ENCODE results near the gene C2orf76.
"Not testable (repeated sequence)": the region's sequence is repeated elsewhere in the genome, so short reads cannot be mapped to it uniquely, and the experiment has no call there.

C2orf76 gene

DNA sequence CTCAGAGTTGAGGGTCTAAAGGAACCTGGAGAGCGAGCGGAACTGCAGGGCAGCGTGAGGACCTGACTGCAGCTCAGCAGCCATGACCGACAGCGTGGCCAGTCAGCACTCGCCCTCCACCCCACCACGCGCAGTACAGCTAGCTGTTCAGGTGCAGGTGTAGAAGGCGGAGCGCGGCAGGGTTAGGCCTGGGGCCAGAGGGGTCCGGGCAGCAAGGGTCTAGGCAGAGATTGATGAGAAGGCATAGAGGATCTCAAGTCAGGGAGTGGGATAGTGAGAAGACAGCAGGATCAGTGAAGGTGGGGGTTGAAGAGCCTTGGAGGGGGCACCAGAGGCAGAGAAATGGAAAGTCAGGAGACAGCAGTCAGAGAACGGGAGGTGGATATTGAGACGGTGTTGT lies 72.0 kb downstream of the C2orf76 start:
- DNase-seq (ENCODE audit: low read depth), result no peak

DNA sequence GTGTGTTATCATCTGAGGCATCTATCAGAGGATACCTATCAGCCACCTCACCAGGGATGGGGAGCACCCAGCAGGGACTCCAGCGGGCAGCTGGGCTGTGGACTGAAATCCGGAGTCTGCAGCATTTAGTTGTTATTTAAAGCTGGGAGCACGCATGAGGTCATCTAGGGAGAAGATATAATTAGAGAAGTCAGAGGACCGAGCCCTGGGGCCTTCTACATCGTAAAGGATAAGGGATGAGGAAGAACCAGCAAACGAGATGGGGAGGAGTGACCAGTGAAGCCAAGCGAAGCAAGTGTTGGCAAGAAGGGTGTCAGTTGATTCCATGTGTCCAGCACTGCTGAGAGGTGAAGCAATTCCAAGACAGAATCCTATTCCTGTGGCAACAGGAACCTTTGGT lies 72.7 kb downstream of the C2orf76 start:
- no peak for DNase-seq (ENCODE audit: low read depth)

DNA sequence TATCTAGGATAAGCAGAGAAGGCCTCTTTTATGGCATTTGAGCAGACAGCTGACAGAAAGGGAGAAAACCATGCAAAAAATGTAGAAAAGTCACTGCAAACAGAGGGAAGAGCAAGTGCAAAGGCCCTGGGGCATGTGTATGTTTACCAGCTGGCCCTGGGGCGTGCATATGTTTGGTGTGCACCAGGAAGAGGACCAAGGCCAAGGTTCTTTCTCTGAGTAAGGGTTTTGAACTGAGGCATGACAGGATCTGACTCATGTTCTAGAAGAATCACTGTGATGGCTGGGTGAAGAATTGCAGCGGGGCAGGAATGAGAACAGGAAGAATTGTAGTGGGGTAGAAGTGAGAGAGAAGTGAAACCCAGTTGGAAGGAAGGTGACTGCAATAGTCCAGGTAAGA lies 73.4 kb downstream of the C2orf76 start:
- no peak for DNase-seq (ENCODE audit: low read depth)

DNA sequence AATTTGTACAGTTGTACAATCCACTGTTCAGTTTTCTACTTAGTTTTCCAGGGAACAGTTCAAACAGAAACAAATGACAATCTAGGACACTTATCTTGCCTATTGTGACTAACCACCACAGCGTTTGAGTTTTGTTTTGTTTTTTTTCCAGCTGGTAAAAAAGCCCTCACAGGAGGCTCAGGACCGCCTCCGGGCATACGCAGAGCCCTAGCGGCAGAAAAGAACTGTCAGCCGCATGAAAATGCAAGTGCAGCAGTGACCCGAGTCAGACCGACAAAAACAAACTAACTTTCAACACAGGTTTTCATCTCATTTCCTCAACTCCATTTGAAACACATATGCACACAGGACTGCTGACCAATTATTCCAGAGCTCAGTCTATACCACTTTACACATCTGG lies 74.4 kb downstream of the C2orf76 start:
- DNase-seq (ENCODE audit: low read depth), result no peak

DNA sequence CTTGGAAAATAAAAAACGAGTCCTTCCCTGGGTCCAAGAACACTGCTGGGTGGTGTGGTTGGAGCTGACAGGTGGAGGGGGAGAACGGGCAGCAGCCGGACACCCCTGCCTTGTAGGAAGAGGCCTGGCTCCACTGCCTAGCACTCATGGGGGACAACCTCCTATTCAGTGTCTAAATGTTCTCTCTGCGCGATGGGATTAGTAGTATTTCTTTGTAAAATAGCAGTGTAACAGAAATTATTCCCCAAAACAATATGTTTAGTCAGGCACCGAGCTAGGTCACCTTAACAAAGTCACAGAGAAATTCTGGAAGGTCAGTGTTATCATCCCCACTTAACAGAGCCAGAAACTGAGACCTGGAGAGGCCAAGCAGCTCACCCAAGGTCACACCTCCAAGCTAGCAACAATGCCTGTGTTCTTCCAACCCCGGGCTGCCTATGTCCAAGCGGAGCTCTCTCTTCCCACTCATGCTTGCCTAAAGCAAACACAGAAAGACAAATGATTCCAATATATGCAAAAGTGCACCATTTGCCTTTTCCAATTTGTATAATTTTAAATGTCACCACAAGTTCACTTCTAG lies 75.0 kb downstream of the C2orf76 start:
- DNase-seq (ENCODE audit: low read depth), result no peak

DNA sequence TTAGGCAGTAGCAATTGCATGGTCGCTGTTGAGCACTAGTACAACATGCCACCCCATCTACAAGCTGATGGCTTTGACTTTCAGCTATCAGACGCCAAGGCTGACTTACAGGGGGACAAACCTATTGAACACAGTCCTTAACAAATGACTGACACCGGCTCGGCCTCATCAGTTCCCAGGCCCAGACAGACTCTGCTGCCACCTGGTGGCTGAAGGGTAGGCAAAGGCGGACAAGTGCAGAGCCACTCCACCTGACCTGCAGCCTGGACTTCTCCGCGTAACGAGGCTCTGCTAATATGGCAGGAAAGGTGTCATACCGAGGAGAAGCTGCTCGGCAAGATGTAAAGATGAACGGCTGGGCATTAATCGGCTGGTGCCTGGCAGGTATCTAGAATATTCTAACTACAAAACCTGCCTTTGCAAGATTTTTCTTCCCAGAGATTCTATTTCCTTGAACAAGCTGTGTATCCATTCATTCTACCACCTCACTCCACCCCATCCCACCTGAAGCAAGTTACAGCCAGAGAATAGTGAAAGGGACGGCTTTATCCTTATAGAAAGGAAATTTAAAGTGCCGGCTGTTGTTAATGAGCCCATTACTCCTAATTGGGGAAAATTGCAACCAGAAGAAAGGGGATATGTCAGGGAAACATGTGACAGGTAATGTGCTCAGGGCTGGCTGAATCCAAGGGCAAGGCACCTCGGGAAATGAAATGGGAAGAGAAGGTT lies 75.6 kb downstream of the C2orf76 start:
- DNase-seq (ENCODE audit: low read depth), result peak; percentile 38

DNA sequence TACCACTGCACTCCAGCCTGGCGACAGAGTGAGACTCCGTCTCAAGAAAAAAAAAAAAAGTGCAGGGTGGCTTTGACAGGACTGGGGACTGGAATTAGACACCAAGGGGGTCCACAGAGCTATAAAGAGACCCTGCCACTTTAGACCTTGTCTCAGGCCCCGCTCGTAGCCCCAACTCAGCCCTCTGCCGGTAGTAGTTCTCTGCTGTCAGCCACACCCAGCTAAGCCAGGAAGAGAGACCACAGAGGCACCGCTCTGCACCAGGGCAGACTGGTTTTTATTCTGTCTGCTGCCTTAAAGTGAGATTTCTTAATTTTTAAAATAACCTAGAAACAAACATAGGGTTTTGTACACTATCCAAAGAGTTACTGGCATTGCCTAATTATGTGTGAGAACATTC lies 77.0 kb downstream of the C2orf76 start:
- DNase-seq (ENCODE audit: low read depth), result no peak

DNA sequence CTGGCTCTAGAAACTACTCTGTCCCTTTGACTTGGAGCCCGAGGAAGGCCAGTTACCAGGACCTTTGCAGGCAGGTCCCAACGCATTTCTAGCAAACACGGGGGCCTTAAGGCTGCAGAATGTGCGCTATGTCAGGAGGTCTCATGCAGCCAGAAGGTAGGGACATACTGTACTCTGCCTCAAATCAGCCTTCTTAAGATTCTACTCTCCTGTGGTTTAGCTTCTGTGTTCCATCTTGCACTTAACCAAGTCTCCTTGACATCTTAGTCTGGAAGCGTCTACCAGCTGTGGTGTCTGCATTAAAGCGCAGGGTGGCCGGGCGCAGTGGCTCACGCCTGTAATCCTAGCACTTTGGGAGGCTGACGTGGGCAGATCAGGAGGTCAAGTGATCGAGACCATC lies 77.5 kb downstream of the C2orf76 start:
- no peak for DNase-seq (ENCODE audit: low read depth)

DNA sequence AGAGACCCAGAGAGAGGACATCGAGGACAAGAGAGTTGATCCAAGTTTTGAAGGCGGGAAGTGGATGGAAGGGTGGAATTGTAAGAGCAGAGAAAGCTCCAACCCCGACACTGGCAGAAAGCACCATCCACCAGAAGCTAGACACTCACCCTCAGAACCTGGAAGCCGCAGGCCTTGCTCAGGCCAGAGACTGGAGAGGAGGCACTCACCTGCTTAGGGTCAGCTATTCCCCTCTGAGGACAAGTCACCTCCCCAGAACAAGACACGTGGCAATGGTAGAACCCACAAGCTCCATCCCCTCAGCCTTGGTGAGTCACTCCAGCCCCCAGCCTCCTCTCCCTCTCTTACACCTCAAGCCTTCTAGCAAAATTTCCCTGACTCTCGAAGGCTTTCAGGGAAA lies 78.1 kb downstream of the C2orf76 start:
- DNase-seq (ENCODE audit: low read depth), result no peak

DNA sequence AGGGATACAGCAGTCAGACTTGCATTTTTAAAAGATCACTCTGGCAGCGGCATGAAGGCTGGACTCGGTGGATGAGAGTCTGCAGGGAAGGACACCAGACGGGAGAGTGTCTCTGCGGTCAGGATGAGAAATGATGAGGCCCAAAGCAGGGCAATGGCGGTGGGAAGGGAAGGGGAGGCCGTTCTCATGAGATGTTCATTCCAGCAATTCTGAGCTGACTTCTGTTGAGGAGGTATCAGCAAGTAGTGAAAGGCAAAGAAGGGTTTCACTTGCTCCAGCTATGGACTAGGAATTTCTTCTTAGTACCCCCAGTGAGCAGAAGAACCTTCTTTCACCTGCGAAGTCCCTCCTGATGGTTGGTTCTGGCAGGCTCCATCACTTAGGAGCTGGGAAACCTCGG lies 80.0 kb downstream of the C2orf76 start:
- no peak for DNase-seq (ENCODE audit: low read depth)

DNA sequence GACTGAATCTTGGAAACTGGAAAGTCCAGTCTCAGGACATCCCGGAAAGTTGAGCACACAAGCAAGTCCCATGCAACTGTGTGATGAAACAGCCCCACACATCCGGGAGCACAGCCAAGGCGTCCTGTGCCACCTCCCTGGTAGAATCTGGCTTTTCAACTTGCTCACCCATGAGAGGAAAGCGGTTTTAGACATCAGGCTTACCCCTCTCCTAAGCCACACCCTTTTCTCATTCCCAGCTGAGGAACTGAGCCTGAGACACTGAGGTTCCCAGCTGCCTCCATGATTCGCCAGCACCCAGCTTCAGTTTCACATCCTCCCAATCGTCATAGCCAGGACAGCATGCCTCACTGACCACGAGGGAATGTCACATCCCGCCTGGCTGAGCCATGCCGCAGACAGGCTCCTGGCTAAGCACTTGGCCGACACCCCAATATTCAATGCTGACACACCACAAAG lies 82.7 kb downstream of the C2orf76 start:
- no peak for DNase-seq (ENCODE audit: low read depth)

DNA sequence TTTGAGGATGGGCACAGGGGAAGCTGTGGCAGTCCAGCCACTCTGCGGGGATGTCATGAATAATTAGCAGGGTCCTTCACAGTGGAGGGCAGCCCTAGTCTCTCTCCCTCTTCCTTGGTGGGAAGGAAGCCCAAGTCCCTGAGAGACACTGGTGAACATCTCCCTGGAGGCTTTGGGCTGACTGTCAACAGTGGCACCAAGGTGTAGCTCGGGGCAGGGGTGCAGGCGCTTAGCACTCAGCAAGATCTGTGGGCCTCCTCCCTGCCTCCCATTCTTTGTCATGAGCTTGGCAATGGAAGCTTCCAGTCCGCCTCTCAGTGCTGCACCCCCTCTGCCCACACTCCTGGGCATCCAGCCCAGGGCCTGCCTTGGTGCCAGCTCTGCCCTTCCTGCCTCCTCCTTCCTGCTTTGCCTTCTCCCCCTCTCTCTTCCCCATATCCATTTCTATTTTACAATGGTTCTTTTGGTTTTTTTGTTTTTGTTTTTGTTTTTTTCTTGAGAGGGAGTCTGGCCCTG lies 83.6 kb downstream of the C2orf76 start:
- DNase-seq (ENCODE audit: low read depth), result no peak

DNA sequence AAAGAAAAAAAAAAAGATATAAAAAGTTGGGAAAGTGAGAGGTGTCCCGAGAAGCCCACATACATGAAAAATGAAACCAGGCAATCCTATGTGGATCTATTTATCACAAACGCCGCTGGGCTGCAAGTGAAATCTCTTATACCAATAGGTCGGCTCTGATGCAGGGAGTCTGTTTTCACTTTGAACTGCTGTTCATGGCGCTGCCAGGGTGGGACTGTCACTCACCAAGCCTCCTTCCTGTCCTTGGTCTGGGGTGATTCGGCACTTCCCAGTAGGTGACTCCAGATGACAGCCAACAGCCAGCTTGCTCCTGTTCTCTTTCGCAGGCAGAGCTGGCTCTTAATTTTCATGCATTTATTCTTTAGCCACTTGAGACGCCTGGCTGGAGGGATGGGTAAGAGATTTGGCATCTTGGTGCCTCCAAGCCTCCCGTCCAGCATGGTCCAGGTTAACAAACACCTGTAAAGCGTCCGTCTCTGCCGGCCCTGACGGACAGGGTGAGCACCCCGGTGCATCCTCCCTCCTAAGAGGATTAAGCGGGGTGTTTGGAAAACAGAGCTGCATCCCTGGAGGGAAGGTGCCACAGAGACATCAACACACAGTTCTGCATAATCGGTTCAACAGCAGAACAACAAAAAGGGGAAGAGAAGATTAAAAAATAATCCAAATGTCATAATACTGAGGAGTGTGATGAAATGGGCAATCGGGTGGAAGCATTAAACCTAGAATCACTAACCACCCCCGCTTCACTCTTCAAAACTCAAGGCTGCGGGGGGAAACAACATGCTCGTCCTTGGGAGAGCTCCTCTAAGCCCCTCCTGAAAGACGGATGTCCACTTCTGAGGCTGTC lies 84.3 kb downstream of the C2orf76 start:
- no peak for DNase-seq (ENCODE audit: low read depth)

DNA sequence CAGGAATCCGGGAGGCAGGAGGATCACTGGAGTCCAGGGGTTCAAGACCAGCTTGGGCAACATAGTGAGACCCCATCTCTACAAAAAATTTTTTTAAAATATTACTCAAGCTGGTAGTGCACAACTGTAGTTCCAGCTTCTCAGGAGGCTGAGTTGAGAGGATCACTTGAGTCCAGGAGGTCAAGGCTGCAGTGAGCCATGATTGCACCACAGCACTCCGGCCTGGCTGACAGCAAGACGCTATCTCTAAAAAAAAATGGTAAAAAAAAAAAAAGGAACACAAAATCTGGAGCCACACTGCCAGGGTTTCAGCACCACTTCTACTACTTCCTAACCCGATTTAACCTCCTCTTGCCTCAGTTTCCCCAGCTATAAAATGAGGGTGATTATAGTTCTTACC lies 86.0 kb downstream of the C2orf76 start:
- DNase-seq (ENCODE audit: low read depth), result no peak

DNA sequence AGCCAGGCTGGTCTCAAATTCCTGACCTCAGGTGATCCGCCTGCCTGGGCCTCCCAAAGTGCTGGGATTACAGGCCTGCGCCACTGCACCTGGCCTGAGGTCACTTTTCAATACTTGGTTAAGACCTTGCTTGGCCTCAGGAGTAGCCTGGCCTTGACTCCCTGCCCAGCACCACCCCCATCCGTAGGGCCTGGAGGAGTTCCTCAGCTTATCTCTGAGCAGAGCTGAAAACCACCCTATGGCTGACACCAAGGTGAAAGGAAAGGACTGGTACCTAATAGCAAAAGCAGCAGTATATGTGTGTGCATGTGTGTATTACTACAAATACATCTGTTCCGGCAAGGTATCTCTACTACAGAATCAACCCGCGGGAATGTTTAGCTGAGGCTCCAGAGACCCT lies 87.0 kb downstream of the C2orf76 start:
- DNase-seq (ENCODE audit: low read depth), result no peak

DNA sequence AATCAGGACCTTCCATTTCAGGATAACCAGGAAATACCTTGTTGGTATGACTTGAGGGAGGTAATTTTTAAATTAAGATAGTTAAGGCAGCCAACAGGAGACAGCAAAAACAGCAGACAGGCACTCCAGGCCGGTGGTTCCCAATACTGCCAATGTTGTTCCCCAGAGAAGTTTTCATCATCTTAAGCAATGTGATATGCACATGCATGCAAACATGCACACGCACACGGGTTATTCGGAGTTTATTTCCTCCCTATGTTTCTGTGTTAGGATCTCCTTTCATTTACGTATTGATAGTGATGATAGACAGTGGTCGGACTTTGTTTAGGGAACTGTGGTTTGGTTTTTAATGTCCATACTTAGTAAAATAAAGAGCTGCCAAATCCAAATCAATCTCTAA lies 87.7 kb downstream of the C2orf76 start:
- no peak for DNase-seq (ENCODE audit: low read depth)

DNA sequence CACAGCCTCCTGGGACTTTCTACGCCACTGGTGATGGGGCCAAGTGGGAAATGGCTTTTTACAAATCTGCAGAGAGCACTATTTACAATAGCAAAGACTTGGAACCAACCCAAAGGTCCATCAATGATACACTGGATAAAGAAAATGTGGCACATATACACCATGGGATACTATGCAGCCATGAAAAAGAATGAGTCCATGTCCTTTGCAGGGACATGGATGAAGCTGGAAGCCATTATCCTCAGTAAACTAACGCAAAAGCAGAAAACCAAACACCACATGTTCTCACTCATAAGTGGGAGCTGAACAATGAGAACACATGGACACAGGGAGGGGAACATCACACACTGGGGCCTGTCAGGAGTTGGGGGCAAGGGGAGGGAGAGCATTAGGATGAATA lies 88.2 kb downstream of the C2orf76 start:
- not testable (repeated sequence) for DNase-seq (ENCODE audit: low read depth)

DNA sequence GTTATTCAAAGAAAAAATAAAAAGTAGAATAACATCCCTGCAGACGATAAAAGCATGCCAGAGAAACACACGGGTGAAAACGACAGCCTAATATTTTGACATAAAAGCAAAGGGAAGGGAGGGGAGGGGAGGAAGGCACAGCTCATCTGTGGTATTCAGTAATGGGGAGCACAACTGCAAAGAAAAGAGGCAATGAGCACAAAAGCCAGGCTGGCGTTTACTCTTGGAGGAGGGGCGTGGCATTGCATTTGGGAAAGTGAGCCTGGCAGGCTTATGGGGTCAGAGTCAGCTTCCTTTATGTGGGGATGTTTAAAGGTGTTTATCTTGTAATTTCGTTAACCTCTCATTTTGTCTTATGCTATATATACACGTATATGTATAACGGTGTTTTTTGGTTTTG lies 89.8 kb downstream of the C2orf76 start:
- no peak for DNase-seq (ENCODE audit: low read depth)

DNA sequence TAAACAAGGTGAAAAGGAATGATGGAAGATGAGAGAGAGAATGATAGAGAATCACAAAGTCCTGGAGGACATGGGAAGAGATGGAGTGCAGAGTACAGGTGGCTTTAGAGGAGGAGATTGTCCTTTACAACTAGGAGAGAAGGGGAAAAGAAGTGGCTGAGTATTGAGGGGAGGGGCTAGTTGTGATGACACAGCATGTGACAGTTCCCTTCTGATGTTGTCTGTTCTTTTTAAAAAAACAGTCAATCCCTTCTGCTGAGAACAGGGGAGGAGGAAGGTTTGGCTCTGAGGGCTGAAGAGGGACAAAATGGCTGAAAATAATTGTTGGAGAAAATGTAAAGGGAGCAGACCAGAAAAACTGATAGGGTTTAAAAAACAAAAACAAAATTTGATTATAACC lies 99.0 kb downstream of the C2orf76 start:
- no peak for DNase-seq (ENCODE audit: low read depth)

DNA sequence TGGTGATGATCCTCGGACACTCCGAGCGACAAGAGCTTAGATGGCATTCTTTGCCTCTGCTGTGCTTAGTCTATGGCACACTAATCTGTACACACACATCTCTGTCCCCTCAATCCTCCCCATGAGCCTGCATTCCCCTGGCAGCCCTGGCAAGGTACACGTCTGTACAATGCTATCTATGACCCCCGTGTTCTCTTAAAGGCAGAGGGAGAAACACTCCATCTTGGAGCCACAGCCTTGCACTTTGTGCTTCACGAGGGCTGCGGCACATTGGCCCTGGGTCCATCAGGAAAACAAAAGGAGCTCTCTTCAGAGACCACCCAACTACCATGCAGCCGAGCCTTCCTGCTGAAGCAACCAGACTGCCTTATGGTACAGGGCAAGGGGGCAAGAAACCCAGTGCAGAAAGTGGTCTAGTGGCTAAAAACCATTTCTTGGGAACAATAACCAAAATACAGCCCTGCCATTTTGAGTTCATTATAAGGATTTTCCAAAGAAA lies 100.5 kb downstream of the C2orf76 start:
- no peak for DNase-seq (ENCODE audit: low read depth)

DNA sequence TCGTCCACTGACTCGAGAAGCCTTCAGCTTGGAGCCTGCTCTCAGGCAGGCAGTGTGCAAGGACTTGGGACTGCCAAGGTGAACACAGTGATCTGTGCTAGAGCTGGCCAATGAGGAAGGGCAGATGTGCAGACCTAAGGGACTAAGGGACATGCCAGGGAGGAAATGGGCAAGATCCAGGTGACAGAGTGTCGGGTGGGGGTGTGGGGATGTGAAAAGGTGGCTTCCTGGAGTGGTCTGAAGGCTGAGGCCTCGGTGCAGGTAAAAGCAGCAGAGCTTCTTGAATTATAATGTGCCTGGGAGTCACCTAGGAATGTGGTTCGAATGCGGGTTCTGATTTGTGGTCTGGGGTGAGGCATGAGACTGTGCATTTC lies 101.0 kb downstream of the C2orf76 start:
- DNase-seq (ENCODE audit: low read depth), result no peak

DNA sequence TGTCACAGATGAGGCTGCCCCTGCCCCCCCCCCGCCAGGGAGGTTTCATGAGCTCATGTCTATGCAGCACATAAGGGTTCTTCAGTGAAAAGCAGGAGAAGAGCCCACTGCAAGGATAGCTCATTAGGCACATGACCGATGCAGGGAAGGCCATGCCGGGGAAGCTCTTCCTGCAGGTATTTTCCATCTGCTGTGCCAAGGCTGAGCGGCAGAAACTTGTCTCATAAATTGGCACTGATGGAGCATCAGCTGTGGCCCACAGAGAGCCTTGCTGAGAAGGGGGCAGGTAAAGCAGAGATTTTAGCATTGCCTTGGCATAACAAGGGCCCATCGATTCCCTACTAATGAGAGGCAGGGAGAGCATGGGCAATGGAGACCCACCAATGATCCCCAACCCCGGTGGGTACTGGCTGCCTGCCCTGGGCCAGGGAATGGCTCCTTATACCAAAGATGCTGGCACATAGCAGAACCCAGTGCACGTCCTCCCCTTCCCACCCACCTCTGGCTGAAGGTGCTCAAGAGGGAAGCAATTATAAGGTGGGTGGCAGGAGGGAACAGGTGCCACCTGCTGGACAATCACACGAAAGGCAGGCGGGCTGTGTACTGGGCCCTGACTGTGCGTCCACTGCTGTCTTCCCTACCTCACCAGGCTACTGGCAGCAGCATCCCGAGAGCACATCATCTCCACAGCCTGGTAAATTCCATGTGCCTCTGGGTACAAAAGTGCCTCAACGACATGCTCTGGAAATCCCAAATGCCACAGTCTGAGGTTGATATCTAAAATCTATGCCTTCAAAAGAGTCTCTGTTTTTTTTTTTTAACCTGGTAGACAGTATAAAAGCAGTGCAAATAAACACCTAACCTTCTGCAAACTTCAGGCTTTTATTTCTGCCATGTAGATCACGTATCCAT lies 101.6 kb downstream of the C2orf76 start:
- no peak for DNase-seq (ENCODE audit: low read depth)
